ENCODE measurements around the gene PER2.

Gene PER2

DNA sequence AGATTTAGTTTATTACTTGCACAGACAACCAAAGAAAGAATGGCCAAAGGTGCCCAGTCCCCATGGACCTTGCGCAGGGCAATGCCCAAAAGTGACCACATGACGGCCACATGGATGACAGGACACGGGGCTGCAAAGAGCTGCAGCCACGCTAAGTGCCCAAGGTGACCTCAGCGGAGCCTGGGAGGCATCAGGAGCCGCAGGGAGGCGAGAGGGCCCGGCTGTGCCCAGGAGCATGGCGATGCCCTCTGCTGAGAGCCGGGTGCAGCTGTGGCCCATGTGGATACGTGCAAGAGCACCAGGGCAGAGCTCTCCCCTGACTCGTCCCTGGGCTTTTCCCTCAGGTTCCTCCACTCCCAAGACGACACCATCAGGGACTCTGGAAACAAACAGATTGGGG is 63.3 kb downstream of the PER2 start:
- DNase-seq (ENCODE audit: low spot score): peak; percentile 27
- in situ Hi-C loops (cut with MboI; ENCODE audit: low sequenced_read_pairs, unreplicated experiment): no loop called here

DNA sequence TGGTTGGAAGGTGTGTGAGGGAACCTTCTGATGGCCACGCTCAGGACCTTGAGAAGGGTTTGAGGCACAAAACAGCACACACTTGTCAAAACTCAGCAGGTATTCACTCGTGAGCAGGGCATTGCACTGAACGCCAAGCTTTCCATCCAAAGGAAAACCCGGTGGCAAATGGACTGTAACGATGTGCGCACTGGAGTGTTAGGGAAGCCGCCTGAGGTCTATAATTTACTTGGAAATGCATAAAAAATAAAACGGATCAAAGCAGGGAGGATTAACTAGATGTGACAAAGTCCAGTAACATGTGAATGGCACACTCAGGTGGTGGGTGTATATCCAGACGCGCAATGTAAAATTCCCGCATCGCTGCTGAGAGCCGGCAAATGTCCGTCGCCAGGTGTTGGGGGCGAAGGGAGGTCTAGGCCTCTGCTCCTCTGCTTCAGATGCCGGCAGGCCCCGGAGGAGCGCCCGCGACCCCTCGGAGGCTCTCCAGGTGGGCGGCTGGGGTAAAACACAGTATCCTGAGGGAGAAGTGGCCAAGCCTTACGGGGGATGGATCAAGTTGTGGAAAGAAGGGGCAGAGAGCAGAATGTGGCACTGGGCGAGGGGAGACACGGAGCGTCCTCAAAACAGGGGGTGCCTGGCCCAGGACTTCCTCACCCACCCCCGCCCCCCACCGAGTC is 63.9 kb downstream of the PER2 start:
- in situ Hi-C loops (cut with MboI; ENCODE audit: low sequenced_read_pairs, unreplicated experiment): no loop called here
- TF ChIP-seq, protein P1, sequence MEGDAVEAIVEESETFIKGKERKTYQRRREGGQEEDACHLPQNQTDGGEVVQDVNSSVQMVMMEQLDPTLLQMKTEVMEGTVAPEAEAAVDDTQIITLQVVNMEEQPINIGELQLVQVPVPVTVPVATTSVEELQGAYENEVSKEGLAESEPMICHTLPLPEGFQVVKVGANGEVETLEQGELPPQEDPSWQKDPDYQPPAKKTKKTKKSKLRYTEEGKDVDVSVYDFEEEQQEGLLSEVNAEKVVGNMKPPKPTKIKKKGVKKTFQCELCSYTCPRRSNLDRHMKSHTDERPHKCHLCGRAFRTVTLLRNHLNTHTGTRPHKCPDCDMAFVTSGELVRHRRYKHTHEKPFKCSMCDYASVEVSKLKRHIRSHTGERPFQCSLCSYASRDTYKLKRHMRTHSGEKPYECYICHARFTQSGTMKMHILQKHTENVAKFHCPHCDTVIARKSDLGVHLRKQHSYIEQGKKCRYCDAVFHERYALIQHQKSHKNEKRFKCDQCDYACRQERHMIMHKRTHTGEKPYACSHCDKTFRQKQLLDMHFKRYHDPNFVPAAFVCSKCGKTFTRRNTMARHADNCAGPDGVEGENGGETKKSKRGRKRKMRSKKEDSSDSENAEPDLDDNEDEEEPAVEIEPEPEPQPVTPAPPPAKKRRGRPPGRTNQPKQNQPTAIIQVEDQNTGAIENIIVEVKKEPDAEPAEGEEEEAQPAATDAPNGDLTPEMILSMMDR (IDR thresholded peaks at IDR 0.05; ENCODE audit: borderline replicate concordance, control extremely low read depth, extremely low read depth, insufficient read depth, missing control alignments): no peak
- peak; percentile 18 for DNase-seq (ENCODE audit: low spot score)

More for the DNA sequence above, 63.3 kb downstream of the PER2 start:
- TF ChIP-seq, protein P1 (IDR thresholded peaks at IDR 0.05; ENCODE audit: borderline replicate concordance, control extremely low read depth, extremely low read depth, insufficient read depth, missing control alignments): no peak

DNA sequence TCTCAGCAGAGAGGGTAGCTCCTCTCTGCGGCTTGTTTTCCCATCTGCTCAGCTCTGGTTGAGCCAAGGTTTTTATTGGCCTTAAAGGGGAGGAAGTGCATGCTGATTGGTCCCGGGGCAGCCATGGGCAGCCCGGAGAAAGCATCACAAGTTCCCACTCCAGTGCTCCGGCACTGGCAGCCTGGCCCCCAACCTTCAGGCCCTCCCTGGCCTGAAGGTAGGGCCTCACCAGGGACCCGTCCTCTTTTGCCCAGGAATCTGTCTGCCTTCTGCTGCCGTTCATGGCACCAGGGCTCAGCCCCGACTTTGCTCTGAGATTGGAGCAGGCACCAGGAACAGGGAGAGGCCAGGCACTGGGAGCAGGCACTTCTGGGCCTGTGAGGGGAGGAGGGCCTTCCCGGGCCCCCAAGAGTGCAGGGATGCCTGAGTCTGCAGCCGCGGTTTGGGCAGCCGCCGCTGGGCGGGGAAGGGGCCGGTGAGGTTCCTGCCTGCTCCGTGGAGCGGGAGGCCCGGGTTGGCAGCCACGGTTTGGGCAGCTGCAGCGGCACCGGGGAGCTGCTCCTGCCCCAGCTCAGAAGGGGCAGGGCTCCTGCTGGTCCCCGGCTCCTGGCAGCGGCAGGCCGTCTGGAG is 67.4 kb downstream of the PER2 start:
- in situ Hi-C loops (cut with MboI; ENCODE audit: low sequenced_read_pairs, unreplicated experiment): no loop called here
- DNase-seq (ENCODE audit: low spot score): peak; percentile 47
- TF ChIP-seq, protein P1 (IDR thresholded peaks at IDR 0.05; ENCODE audit: borderline replicate concordance, control extremely low read depth, extremely low read depth, insufficient read depth, missing control alignments): no peak

DNA sequence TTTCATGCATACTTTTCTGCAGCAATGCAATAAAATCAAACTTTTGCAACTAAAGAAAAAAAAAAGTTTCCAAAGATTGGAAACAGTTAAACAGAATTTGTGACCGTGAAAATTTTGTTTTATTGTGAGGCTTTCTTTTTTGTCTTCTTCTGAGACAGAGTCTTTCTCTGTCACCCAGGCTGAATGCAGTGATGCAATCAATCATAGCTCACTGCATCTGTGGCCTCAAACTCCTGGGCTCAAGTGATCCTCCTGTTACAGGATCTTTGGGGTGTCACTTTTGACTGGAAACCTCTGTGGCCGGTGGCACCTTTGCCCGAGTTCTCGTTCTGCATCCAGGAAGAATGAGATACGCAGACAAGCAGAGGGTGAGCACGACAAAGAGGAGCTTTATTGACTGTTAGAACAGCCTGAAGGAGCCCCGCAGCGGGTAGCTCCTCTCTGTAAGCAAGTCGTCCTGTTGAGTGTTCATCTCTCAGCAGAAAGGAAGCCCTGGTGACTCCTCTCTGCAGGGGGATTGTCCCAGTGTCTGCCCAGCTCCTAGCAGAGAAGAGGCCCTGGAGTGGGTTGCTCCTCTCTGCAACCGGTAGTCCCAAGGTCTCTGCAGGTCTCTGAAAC is 68.0 kb downstream of the PER2 start:
- TF ChIP-seq, protein P1 (IDR thresholded peaks at IDR 0.05; ENCODE audit: borderline replicate concordance, control extremely low read depth, extremely low read depth, insufficient read depth, missing control alignments): no peak
- DNase-seq (ENCODE audit: low spot score): no peak
- in situ Hi-C loops (cut with MboI; ENCODE audit: low sequenced_read_pairs, unreplicated experiment): no loop called here

DNA sequence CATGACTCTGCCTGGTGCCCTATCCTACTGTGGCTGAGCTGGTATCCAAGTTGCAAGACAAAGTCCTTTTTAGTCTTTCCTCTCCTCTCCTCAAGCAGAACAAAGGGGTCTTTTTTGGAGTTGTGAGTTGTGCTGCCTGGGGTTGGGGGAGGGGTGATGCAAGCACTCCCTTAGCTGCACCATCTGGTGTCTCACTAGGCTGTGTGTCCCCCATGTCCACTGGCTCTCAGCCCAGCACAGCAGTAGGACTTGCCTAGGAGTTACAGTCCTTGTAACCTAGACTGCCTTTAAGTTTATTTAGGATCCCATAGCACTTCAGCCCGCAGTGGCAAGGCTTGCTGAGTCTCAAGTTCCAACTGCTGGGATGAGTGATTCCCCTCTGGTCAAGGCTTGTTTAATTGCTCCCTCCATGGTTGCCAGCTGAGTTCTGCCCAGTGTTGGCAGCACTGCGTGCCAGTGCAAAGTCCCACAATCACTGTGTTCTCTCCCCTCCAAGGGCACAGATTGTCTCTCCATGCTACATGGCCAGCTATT is 71.7 kb downstream of the PER2 start:
- in situ Hi-C loops (cut with MboI; ENCODE audit: low sequenced_read_pairs, unreplicated experiment): no loop called here
- no peak for DNase-seq (ENCODE audit: low spot score)

DNA sequence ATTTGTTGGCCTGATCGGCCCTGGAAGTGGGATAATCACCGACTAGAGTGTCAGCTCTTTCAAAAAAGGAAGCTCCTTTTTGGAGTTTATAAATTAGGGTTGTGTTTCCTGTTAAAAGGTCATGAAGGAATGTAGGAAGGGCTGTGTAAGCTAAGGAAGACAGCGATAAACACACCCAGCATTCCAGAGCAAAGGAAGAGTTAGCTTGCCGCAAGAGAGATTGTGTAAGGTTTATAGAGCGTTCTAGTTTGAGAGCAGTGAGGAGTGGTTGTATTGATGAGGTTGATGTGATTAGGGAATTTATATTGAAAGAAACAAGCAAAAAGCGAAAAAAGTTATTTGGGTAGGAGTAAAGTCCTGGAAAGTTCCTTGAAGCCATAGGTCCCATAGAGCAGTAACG is 81.4 kb downstream of the PER2 start:
- no peak for DNase-seq (ENCODE audit: low spot score)
- TF ChIP-seq, protein P1 (IDR thresholded peaks at IDR 0.05; ENCODE audit: borderline replicate concordance, control extremely low read depth, extremely low read depth, insufficient read depth, missing control alignments): no peak
- in situ Hi-C loops (cut with MboI; ENCODE audit: low sequenced_read_pairs, unreplicated experiment): no loop called here

More for the DNA sequence above, 71.7 kb downstream of the PER2 start:
- TF ChIP-seq, protein P1 (IDR thresholded peaks at IDR 0.05; ENCODE audit: borderline replicate concordance, control extremely low read depth, extremely low read depth, insufficient read depth, missing control alignments): no peak
